Measurements from ENCODE around the gene REXO5.

The REXO5 gene

GRCh38 chr16:20866145-20866772 is 59.9 kb downstream of the REXO5 start:
- H3K4me3 ChIP-seq (ENCODE audit: low read depth, low read length), result no peak overlapping the region
- DNase-seq (ENCODE audit: low read depth), result peak; percentile 58

- H3K4me3 ChIP-seq (ENCODE audit: low read depth, low read length), result no peak overlapping the region
- DNase-seq (ENCODE audit: low read depth), result no peak
These were observed 60.5 kb downstream of the REXO5 start for GRCh38 chr16:20866801-20867200.

GRCh38 chr16:20867585-20867984 is 61.3 kb downstream of the REXO5 start:
- no peak for DNase-seq (ENCODE audit: low read depth)
- H3K4me3 ChIP-seq (ENCODE audit: low read depth, low read length), result no peak overlapping the region

GRCh38 chr16:20868890-20869289 is 62.6 kb downstream of the REXO5 start:
- H3K4me3 ChIP-seq (ENCODE audit: low read depth, low read length), result no peak overlapping the region
- no peak for DNase-seq (ENCODE audit: low read depth)

GRCh38 chr16:20870122-20870820 is 63.9 kb downstream of the REXO5 start:
- no peak overlapping the region for H3K4me3 ChIP-seq (ENCODE audit: low read depth, low read length)

GRCh38 chr16:20871258-20871657 is 64.9 kb downstream of the REXO5 start:
- no peak overlapping the region for H3K4me3 ChIP-seq (ENCODE audit: low read depth, low read length)
- no peak for DNase-seq (ENCODE audit: low read depth)

More at GRCh38 chr16:20870122-20870820, 63.9 kb downstream of the REXO5 start:
- no peak for DNase-seq (ENCODE audit: low read depth)

GRCh38 chr16:20871941-20872815 is 65.9 kb downstream of the REXO5 start:
- no peak for DNase-seq (ENCODE audit: low read depth)
- H3K4me3 ChIP-seq (ENCODE audit: low read depth, low read length), result no peak overlapping the region

- no peak for DNase-seq (ENCODE audit: low read depth)
- no peak overlapping the region for H3K4me3 ChIP-seq (ENCODE audit: low read depth, low read length)
These were observed 67.0 kb downstream of the REXO5 start for GRCh38 chr16:20873331-20873730.

- no peak for DNase-seq (ENCODE audit: low read depth)
- H3K4me3 ChIP-seq (ENCODE audit: low read depth, low read length), result no peak overlapping the region
These were observed 67.8 kb downstream of the REXO5 start for GRCh38 chr16:20874088-20874581.

GRCh38 chr16:20875355-20875650 is 69.0 kb downstream of the REXO5 start:
- no peak for DNase-seq (ENCODE audit: low read depth)

GRCh38 chr16:20878682-20879147 is 72.4 kb downstream of the REXO5 start:
- DNase-seq (ENCODE audit: low read depth), result no peak
- H3K4me3 ChIP-seq (ENCODE audit: low read depth, low read length), result no peak overlapping the region

More at GRCh38 chr16:20875355-20875650, 69.0 kb downstream of the REXO5 start:
- H3K4me3 ChIP-seq (ENCODE audit: low read depth, low read length), result no peak overlapping the region

GRCh38 chr16:20879175-20880040 is 73.1 kb downstream of the REXO5 start:
- DNase-seq (ENCODE audit: low read depth), result no peak
- H3K4me3 ChIP-seq (ENCODE audit: low read depth, low read length), result no peak overlapping the region

GRCh38 chr16:20880867-20881502 is 74.7 kb downstream of the REXO5 start:
- H3K4me3 ChIP-seq (ENCODE audit: low read depth, low read length), result no peak overlapping the region
- DNase-seq (ENCODE audit: low read depth), result no peak

- no peak for DNase-seq (ENCODE audit: low read depth)
- no peak overlapping the region for H3K4me3 ChIP-seq (ENCODE audit: low read depth, low read length)
These were observed 75.2 kb downstream of the REXO5 start for GRCh38 chr16:20881503-20881878.

- DNase-seq (ENCODE audit: low read depth), result no peak
These were observed 77.4 kb downstream of the REXO5 start for GRCh38 chr16:20883554-20884239.

GRCh38 chr16:20884240-20884556 is 77.9 kb downstream of the REXO5 start:
- DNase-seq (ENCODE audit: low read depth), result peak; percentile 80
- H3K4me3 ChIP-seq (ENCODE audit: low read depth, low read length), result no peak overlapping the region

More at GRCh38 chr16:20883554-20884239, 77.4 kb downstream of the REXO5 start:
- no peak overlapping the region for H3K4me3 ChIP-seq (ENCODE audit: low read depth, low read length)

- no peak overlapping the region for H3K4me3 ChIP-seq (ENCODE audit: low read depth, low read length)
- no peak for DNase-seq (ENCODE audit: low read depth)
These were observed 80.0 kb downstream of the REXO5 start for GRCh38 chr16:20886320-20886719.

GRCh38 chr16:20887207-20887606 is 80.9 kb downstream of the REXO5 start:
- no peak for DNase-seq (ENCODE audit: low read depth)
- no peak overlapping the region for H3K4me3 ChIP-seq (ENCODE audit: low read depth, low read length)

Data from skeletal muscle cell (primary cell).